D341Med (cell line): ENCODE measurements around the gene NEDD9.
A peak's percentile ranks its signal among the peaks of the same experiment; 100 is the strongest.

Source experiments
- DNase-seq: peaks from one replicate; pipeline ENCODE4 v3.0.0; 2012; ENCODE audit warnings: low spot score

NEDD9 gene

GRCh38 chr6:11233673-11234573 is 1.5 kb upstream of the NEDD9 start:
- DNase-seq: no peak

- DNase-seq: peak; percentile 34
Observed at GRCh38 chr6:11232770-11233626, 530 bp upstream of the NEDD9 start.

- DNase-seq: no peak
Observed at GRCh38 chr6:11231564-11232192, 790 bp downstream of the NEDD9 start.

- no peak for DNase-seq
Observed at GRCh38 chr6:11231108-11231463, 1.4 kb downstream of the NEDD9 start.

GRCh38 chr6:11230158-11231107 is 2.0 kb downstream of the NEDD9 start:
- DNase-seq: no peak

GRCh38 chr6:11229655-11230046 is 2.8 kb downstream of the NEDD9 start:
- DNase-seq: no peak

GRCh38 chr6:11228935-11229654 is 3.4 kb downstream of the NEDD9 start:
- DNase-seq: no peak

- no peak for DNase-seq
Observed at GRCh38 chr6:11227698-11228097, 4.8 kb downstream of the NEDD9 start.

GRCh38 chr6:11226005-11226404 is 6.5 kb downstream of the NEDD9 start:
- DNase-seq: no peak

GRCh38 chr6:11224966-11225463 is 7.5 kb downstream of the NEDD9 start:
- no peak for DNase-seq

GRCh38 chr6:11224252-11224965 is 8.1 kb downstream of the NEDD9 start:
- no peak for DNase-seq

- DNase-seq: no peak
Observed at GRCh38 chr6:11223286-11223864, 9.1 kb downstream of the NEDD9 start.

GRCh38 chr6:11222385-11223277 is 9.8 kb downstream of the NEDD9 start:
- no peak for DNase-seq

- DNase-seq: no peak
Observed at GRCh38 chr6:11221623-11222384, 10.7 kb downstream of the NEDD9 start.

- DNase-seq: no peak
Observed at GRCh38 chr6:11219400-11219834, 13.1 kb downstream of the NEDD9 start.

- DNase-seq: no peak
Observed at GRCh38 chr6:11218538-11219399, 13.7 kb downstream of the NEDD9 start.

- no peak for DNase-seq
Observed at GRCh38 chr6:11218102-11218442, 14.4 kb downstream of the NEDD9 start.
